ENCODE data around the gene PSMD9.

Gene PSMD9

DNA sequence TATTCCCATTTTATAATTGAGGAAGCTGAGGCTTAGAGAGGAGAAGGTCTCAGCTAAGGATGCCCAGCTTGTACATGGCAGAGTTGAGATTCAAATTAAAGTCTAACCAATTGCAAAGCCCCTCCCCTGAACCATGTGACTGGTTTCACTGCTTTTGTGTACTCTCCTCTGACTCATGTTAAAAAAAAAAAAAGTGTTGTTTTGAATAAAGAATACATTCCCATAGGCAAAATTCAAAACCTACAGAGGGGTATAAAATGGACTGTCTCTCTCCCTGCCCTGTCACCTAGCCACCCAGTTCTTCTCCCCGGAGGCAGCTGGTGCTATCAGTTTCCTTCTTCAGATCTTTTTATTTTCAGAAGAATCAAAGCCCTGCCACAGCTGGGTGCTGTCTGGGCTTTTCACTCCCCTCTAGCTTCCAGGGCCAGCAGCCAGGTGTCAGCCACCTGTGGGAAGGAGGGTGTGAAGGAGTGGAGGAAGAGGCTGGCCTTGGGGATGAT, 5.4 kb downstream of the PSMD9 start:
- Histone ChIP-seq H3K27me3 (no peaks in the 10 kb centered on the region), H3K4me1 (ENCODE audit: control insufficient read depth in 1 of 2, insufficient read depth in 1 of 2, low read depth in 1 of 2, low read length in 1 of 2) (peaks cover 15 to 18% of the 10 kb centered on the region in 2 experiments), H3K4me3 (ENCODE audit: low read depth in 1 of 2, low read length in 1 of 2) (no peak overlapping the region), H3K9me3 (no peaks in the 10 kb centered on the region), H3K36me3 (peaks cover 65% of the 10 kb centered on the region), H3K27ac (no peak overlapping the region)
- no peak for TF ChIP-seq CTCF (IDR thresholded peaks at IDR 0.05)

GRCh38 chr12:121894633-121895032, 6.0 kb downstream of the PSMD9 start:
- no peak for TF ChIP-seq CTCF (IDR thresholded peaks at IDR 0.05)
- Histone ChIP-seq H3K27ac (no peak overlapping the region), H3K36me3 (peaks cover 71% of the 10 kb centered on the region)

DNA sequence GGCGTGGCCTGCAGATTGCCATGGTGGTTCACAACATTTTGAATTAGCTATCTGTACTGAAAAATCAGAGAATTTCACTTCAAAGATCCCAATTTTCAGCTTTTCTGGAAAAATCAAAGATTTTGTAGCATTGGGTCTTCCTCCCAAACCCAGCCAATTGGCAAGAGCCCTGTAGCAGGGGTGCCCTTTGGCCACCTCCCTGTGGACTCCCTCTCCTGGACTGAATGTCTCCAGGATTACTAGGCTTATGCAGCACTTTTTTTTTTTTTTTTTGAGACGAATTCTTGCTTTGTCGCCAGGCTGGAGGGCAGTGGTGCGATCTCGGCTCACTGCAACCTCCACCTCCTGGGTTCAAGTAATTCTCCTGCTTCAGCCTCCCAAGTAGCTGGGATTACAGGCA, 9.7 kb downstream of the PSMD9 start:
- Histone ChIP-seq H3K36me3 (peaks cover 93% of the 10 kb centered on the region), H3K4me3 (ENCODE audit: low read depth in 1 of 2, low read length in 1 of 2) (no peak overlapping the region), H3K27ac (no peak overlapping the region), H3K27me3 (no peaks in the 10 kb centered on the region), H3K4me1 (ENCODE audit: control insufficient read depth in 1 of 2, insufficient read depth in 1 of 2, low read depth in 1 of 2, low read length in 1 of 2) (no peaks in the 10 kb centered on the region), H3K9me3 (no peaks in the 10 kb centered on the region)
- no peak for TF ChIP-seq CTCF (IDR thresholded peaks at IDR 0.05)

More at GRCh38 chr12:121894633-121895032, 6.0 kb downstream of the PSMD9 start:
- H3K9me3 ChIP-seq, result no peaks in the 10 kb centered on the region
- H3K4me3 ChIP-seq (ENCODE audit: low read depth in 1 of 2, low read length in 1 of 2), result no peak overlapping the region
- H3K27me3 ChIP-seq, result no peaks in the 10 kb centered on the region
- H3K4me1 ChIP-seq (ENCODE audit: control insufficient read depth in 1 of 2, insufficient read depth in 1 of 2, low read depth in 1 of 2, low read length in 1 of 2), result peaks cover 8 to 11% of the 10 kb centered on the region in 2 experiments

GRCh38 chr12:121899590-121899989, 11.0 kb downstream of the PSMD9 start:
- no peaks in the 10 kb centered on the region for H3K27me3 ChIP-seq
- peaks cover 96% of the 10 kb centered on the region for H3K36me3 ChIP-seq
- no peak overlapping the region for H3K27ac ChIP-seq
- no peaks in the 10 kb centered on the region for H3K9me3 ChIP-seq
- H3K4me3 ChIP-seq (ENCODE audit: low read depth in 1 of 2, low read length in 1 of 2), result no peak overlapping the region
- no peak for TF ChIP-seq CTCF (IDR thresholded peaks at IDR 0.05)
- no peaks in the 10 kb centered on the region for H3K4me1 ChIP-seq (ENCODE audit: control insufficient read depth in 1 of 2, insufficient read depth in 1 of 2, low read depth in 1 of 2, low read length in 1 of 2)

DNA sequence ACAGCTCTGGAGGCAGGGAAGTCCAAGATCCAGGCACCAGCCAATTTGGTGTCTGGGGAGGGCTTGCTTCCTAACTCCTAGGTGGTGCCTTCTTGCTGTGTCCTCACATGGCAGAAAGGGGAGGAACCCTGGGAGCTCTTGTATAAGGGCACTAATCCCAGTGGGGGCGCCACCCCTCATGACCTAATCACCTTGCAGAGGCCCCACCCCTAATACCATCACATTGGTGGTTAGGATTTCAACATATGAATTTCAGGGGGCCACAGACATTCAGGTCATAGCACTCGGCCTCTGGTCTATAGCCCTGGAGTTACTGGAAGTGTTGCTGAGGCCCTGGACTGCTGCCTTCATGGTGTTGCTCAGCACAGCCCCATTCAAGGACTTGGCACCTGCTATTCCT, 14.6 kb downstream of the PSMD9 start:
- peaks cover 91% of the 10 kb centered on the region for H3K36me3 ChIP-seq
- H3K4me1 ChIP-seq (ENCODE audit: control insufficient read depth in 1 of 2, insufficient read depth in 1 of 2, low read depth in 1 of 2, low read length in 1 of 2), result no peaks in the 10 kb centered on the region
- no peak overlapping the region for H3K4me3 ChIP-seq (ENCODE audit: low read depth in 1 of 2, low read length in 1 of 2)
- no peak for TF ChIP-seq CTCF (IDR thresholded peaks at IDR 0.05)
- no peak overlapping the region for H3K27ac ChIP-seq
- H3K27me3 ChIP-seq, result no peaks in the 10 kb centered on the region
- H3K9me3 ChIP-seq, result no peaks in the 10 kb centered on the region

DNA sequence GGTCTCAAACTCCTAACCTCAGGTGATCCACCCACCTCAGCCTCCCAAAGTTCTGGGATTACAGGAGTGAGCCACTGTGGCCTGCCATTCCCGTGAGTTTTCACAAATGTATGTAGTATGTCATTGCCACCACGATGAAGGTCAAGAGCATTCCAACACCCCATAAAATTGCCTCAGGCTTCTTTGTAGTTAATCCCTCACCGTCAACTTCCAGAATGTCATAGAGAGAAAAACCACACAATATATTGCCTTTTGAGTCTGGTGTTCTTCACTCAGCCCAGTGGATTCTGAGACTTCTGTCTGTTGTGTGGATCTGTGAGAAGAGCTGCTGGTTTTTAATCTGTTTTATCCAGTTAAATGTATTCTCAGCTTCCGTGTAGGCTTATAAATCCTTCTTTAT, 17.2 kb downstream of the PSMD9 start:
- no peaks in the 10 kb centered on the region for H3K9me3 ChIP-seq
- no peaks in the 10 kb centered on the region for H3K27me3 ChIP-seq
- no peak for TF ChIP-seq CTCF (IDR thresholded peaks at IDR 0.05)
- H3K4me3 ChIP-seq (ENCODE audit: low read depth in 1 of 2, low read length in 1 of 2), result no peak overlapping the region
- H3K36me3 ChIP-seq, result peaks cover 90% of the 10 kb centered on the region
- no peaks in the 10 kb centered on the region for H3K4me1 ChIP-seq (ENCODE audit: control insufficient read depth in 1 of 2, insufficient read depth in 1 of 2, low read depth in 1 of 2, low read length in 1 of 2)
- H3K27ac ChIP-seq, result no peak overlapping the region

Measured in neutrophil (primary cell).